Heart left ventricle (tissue), 16 donors: ENCODE measurements around the gene CCDC27. TPM values are rescaled to one million over a fixed set of nuclear protein-coding genes. Genes with fewer than 3 reads are reported as not detected.

ENCODE experiments used
- ATAC-seq, 4 donors: fragments of 200-7000 bp; cut with Tn5 transposase; one replicate each; pipeline ENCODE4 v1.9.1; 2020 to 2022; ENCODE audit warnings: moderate library complexity in 4 of 4, mild to moderate bottlenecking in 3 of 4, moderate number of reproducible peaks in 1 of 4
- DNase-seq, 5 donors: peaks; one replicate each; pipeline ENCODE4 v3.0.0-alpha.2; 2020
- H3K27ac ChIP-seq, 12 donors: fragments of 200-600 bp; sonication (generic) in 4 of 12; one replicate each; pipeline versions ENCODE4 v1.5.0 to v1.8.0; 2016 to 2022; ENCODE audit warnings: mild to moderate bottlenecking in 2 of 12
- H3K27me3 ChIP-seq, 9 donors: fragments of 200-600 bp; sonication (generic) in 2 of 9; one replicate each; pipeline versions ENCODE4 v1.5.1 to v1.8.0; 2016 to 2022; ENCODE audit warnings: mild to moderate bottlenecking in 3 of 9
- H3K36me3 ChIP-seq, 9 donors: fragments of 200-600 bp; sonication (generic) in 2 of 9; one replicate each; pipeline versions ENCODE4 v1.5.0 to v1.8.0; 2018 to 2022; ENCODE audit warnings: mild to moderate bottlenecking in 2 of 9
- H3K4me1 ChIP-seq, 12 donors: fragments of 200-600 bp; sonication (generic) in 4 of 12; one replicate each; pipeline versions ENCODE4 v1.5.0 to v1.8.0; 2016 to 2022; ENCODE audit warnings: mild to moderate bottlenecking in 3 of 12
- H3K4me3 ChIP-seq, 12 donors: fragments of 200-600 bp; sonication (generic) in 4 of 12; one replicate each; pipeline versions ENCODE4 v1.5.0 to v1.8.0; 2017 to 2022; ENCODE audit warnings: mild to moderate bottlenecking in 9 of 12, moderate library complexity in 4 of 12
- H3K9me3 ChIP-seq, 12 donors: fragments of 200-600 bp; sonication (generic) in 4 of 12; one replicate each; pipeline versions ENCODE4 v1.5.0 to v1.8.0; 2016 to 2022; ENCODE audit warnings: mild to moderate bottlenecking in 1 of 12
- POLR2A ChIP-seq, 2 donors: fragments of 450-650 bp; IDR thresholded peaks; one replicate each; pipeline ENCODE4 v1.6.1; 2017; ENCODE audit warnings: antibody characterized with exemption in 2 of 2, mild to moderate bottlenecking in 2 of 2, moderate library complexity in 2 of 2
- WGBS, 4 donors: extraction: QIAGEN DNeasy Blood & Tissue Kit in 2 of 4; methylation state at CpG; one replicate each; pipeline versions ENCODE4 v1.1.5 to v1.1.7; 2013 to 2018; 5-methylcytosine and 5-hydroxymethylcytosine counted together
- intact Hi-C, 10 donors: fragments of 100-400 bp; cut with DNase I; formaldehyde crosslinking; loops; one replicate each; pipeline versions ENCODE4 v1.11.1 to v1.14.2; 2022
- polyA plus RNA-seq, 2 donors: library from polyadenylated mRNA; stranded (reverse); fragments of 200-250 nt; gene quantifications; one replicate each; pipeline ENCODE4 v1.2.3, GENCODE V29; 2013
- total RNA-seq, 9 donors: library from RNA; depleted of rRNA in 2 of 9; stranded (reverse); fragments of >200 nt in 2 of 9; fragmentation: NEBNext Ultra II Directional in 3 of 9; extraction: Animal tissue kit (Norgen Biotek cat#: 25700) in 3 of 9; gene quantifications; one replicate each; pipeline versions ENCODE4 v1.1.0 to v1.2.4, GENCODE V29; 2016 to 2023
- TF ChIP-seq, protein P1 (sequence below), 12 donors: fragments of 200-600 bp; sonication (generic) in 4 of 12; IDR thresholded peaks; one replicate each; pipeline versions ENCODE4 v1.5.0 to v1.8.0; 2018 to 2022; ENCODE audit warnings: antibody characterized with exemption in 12 of 12, mild to moderate bottlenecking in 5 of 12
- donor health status: ischemic (EF 13 %, LVEDD 7.1; RV severe dilation, severe dysfunction).
- donor health status: healthy with polysubstance abuse.
- donor health status: DM: no; HTN: yes; CAD: no.
- donor health status: DM: no; HTN: no; CAD: no.
- donor health status: ischemic (EF 25% LVEDD 6.9; RV normal size, moderate dysfunction).
- donor health status: ischemic (EF 25% LVEDD 5.7; RV mildly dilated, moderate dysfunction).
- donor health status: healthy.
- donor health status: DM: yes; HTN: yes; CAD: no.
- donor health status: ischemic (EF 35%, LVEDD 5.7; RV mildly dilated, moderate dysfunction).
- donor health status: nonischemic (EF 11% LVEDD 7.7; RV severe dilation, severe dysfunction).
- donor health status: DM: yes; HTN: yes; CAD: no.
- donor health status: PGD.
- donor health status: ischemic (EF 29% LVEDD 5.4; RV normal size, mild dysfunction).
- donor health status: nonischemic (EF 23%, LVEDD 6.1; RV moderate dilation, normal function).

Gene CCDC27
- total and polyA plus RNA-seq, 11 donors = not detected

DNA sequence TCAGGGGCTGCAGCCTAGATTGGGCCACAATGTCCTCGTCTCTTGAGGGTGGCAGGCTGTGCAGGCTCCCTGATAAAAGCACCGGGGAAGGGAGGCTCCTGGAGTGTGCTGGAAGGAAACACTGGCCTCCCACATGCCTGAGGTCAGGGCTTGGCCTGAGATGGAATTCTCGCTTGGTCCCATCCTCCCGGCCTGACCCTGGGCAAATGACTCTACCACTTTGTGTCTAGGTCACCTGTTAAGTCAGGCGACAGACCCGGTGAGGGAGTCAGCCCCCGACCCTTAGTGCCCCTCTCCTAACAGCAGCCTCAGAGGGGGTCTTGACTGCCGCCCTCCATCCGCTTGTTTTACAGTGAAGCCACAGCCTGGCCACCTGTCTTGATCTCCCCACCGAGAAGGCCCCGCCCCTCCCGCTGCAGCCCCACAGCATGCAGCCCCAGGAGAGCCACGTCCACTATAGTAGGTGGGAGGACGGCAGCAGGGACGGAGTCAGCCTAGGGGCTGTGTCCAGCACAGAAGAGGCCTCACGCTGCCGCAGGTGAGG lies 22.8 kb downstream of the CCDC27 start:
- TF ChIP-seq, protein P1, sequence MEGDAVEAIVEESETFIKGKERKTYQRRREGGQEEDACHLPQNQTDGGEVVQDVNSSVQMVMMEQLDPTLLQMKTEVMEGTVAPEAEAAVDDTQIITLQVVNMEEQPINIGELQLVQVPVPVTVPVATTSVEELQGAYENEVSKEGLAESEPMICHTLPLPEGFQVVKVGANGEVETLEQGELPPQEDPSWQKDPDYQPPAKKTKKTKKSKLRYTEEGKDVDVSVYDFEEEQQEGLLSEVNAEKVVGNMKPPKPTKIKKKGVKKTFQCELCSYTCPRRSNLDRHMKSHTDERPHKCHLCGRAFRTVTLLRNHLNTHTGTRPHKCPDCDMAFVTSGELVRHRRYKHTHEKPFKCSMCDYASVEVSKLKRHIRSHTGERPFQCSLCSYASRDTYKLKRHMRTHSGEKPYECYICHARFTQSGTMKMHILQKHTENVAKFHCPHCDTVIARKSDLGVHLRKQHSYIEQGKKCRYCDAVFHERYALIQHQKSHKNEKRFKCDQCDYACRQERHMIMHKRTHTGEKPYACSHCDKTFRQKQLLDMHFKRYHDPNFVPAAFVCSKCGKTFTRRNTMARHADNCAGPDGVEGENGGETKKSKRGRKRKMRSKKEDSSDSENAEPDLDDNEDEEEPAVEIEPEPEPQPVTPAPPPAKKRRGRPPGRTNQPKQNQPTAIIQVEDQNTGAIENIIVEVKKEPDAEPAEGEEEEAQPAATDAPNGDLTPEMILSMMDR (IDR thresholded peaks at IDR 0.05) = no peak
- no peak for TF ChIP-seq POLR2A (IDR thresholded peaks at IDR 0.05)
- ATAC-seq = peak in 1 of 4 donors; percentile 2
- no peak for DNase-seq
- WGBS, 4 donors = 34 to 49% (median 37%) methylated on average over 11 to 17 of the region's 17 CpGs
- H3K27me3 ChIP-seq = peaks cover 0 to 6% (median 0%) of the 10 kb centered on the region in 9 donors
- intact Hi-C loops = no loop called here
- no peaks in the 10 kb centered on the region for H3K9me3 ChIP-seq
- H3K4me3 ChIP-seq = no peak overlapping the region
- H3K27ac ChIP-seq = peak overlapping the region in 3 of 12 donors; percentile 5 to 22 (median 18)
- H3K36me3 ChIP-seq = peaks cover 0 to 19% (median 12%) of the 10 kb centered on the region in 9 donors
- peaks cover 0 to 60% (median 31%) of the 10 kb centered on the region in 12 donors for H3K4me1 ChIP-seq

GRCh38 chr1:3775490-3776230 lies 23.4 kb downstream of the CCDC27 start:
- DNase-seq (peak in 4 of 5 donors; percentile 55 to 79 (median 65)), ATAC-seq (peak in 1 of 4 donors; percentile 1)
- intact Hi-C loops = no loop called here
- Histone ChIP-seq H3K4me3 (no peak overlapping the region), H3K9me3 (no peaks in the 10 kb centered on the region), H3K36me3 (peaks cover 0 to 26% (median 19%) of the 10 kb centered on the region in 9 donors), H3K27ac (no peak overlapping the region), H3K4me1 (peaks cover 0 to 60% (median 31%) of the 10 kb centered on the region in 12 donors), H3K27me3 (peaks cover 0 to 6% (median 0%) of the 10 kb centered on the region in 9 donors)
- WGBS, 4 donors = 36 to 45% (median 37%) methylated on average over 20 to 27 of the region's 27 CpGs
- TF ChIP-seq POLR2A (IDR thresholded peaks at IDR 0.05) = no peak
- TF ChIP-seq, protein P1 (IDR thresholded peaks at IDR 0.05) = peak in 2 of 12 donors; percentile 10 to 18

GRCh38 chr1:3776231-3776961 lies 24.1 kb downstream of the CCDC27 start:
- WGBS, 4 donors = 74 to 81% (median 78%) methylated on average over 20 to 21 of the region's 21 CpGs
- DNase-seq (no peak), ATAC-seq (no peak)
- TF ChIP-seq POLR2A (IDR thresholded peaks at IDR 0.05) = no peak
- TF ChIP-seq, protein P1 (IDR thresholded peaks at IDR 0.05) = no peak
- Histone ChIP-seq H3K4me1 (peaks cover 0 to 53% (median 29%) of the 10 kb centered on the region in 12 donors), H3K27ac (no peak overlapping the region), H3K9me3 (no peaks in the 10 kb centered on the region), H3K4me3 (no peak overlapping the region), H3K36me3 (peaks cover 0 to 33% (median 26%) of the 10 kb centered on the region in 9 donors), H3K27me3 (peaks cover 0 to 6% (median 0%) of the 10 kb centered on the region in 9 donors)
- intact Hi-C loops = no loop called here
